LNCaP clone FGC (cell line): ENCODE results near the gene STAU1.
"Not testable (repeated sequence)": the region's sequence is repeated elsewhere in the genome, so short reads cannot be mapped to it uniquely, and the experiment has no call there.

ENCODE experiments used
- DNase-seq: peaks from one replicate; pipeline ENCODE4 v3.0.0-alpha.2; 2011; ENCODE audit warnings: low read depth
- H3K4me3 ChIP-seq: 2 replicates; pipeline ENCODE4 v1.5.1; 2011; ENCODE audit warnings: mild to moderate bottlenecking, low read depth, low read length, control low read depth
- CTCF ChIP-seq: IDR thresholded peaks from 2 replicates; pipeline ENCODE4 v1.5.1; 2012; ENCODE audit warnings: mild to moderate bottlenecking; ENCODE audit not compliant: control insufficient read depth, insufficient read depth; ENCODE audit errors: extremely low read depth

STAU1 gene

GRCh38 chr20:49136817-49137571, 51.1 kb downstream of the STAU1 start:
- TF ChIP-seq CTCF: no peak
- no peak for DNase-seq
- no peak overlapping the region for H3K4me3 ChIP-seq

GRCh38 chr20:49134797-49135196, 53.3 kb downstream of the STAU1 start:
- not testable (repeated sequence) for H3K4me3 ChIP-seq, DNase-seq

GRCh38 chr20:49133571-49133970, 54.6 kb downstream of the STAU1 start:
- no peak overlapping the region for H3K4me3 ChIP-seq
- no peak for DNase-seq
- no peak for TF ChIP-seq CTCF

- H3K4me3 ChIP-seq: no peak overlapping the region
- TF ChIP-seq CTCF: peak; percentile 62
- DNase-seq: peak; percentile 53
These were observed 55.1 kb downstream of the STAU1 start for GRCh38 chr20:49132995-49133478.

DNA sequence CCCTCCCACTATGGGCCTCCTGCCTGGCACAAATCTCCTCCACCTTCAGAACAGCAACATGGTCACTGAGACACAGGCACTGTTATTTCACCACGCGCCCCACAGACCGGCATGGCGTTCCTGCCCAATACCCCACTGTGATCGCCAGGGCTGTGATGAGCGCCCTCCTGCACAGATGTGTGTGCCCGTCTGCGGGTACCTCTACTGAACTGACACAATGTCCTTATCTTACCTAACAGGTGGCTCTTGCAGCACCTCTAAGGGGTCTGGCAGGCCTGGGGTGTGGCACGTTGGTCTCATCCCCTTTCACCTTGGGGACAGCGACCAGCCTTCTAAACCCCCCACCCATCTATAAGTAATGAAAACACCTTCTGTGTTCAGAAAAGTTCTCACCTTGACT, 64.2 kb downstream of the STAU1 start:
- no peak for TF ChIP-seq CTCF
- H3K4me3 ChIP-seq: no peak overlapping the region
- no peak for DNase-seq

- no peak overlapping the region for H3K4me3 ChIP-seq
- no peak for DNase-seq
- no peak for TF ChIP-seq CTCF
These were observed 65.2 kb downstream of the STAU1 start for GRCh38 chr20:49122920-49123319.

DNA sequence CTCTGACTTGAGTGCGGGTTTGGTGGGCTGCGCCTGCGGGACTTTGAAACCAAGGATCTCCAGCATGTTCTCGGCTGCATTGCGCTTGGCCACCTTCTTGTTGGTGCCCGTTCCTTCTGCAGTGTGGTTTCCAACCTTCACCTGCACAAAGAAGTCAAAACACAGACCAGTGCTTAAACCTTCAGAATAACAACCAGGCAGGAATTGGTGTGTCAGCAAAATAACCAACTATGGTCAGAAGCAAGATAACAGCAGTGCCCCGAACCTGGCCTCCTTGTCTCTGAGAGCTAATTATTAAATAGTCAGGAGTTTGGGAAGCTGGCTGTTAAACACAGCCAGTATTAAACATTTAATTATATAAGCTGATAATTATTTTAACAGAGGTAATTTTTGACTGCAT, 68.1 kb downstream of the STAU1 start:
- TF ChIP-seq CTCF: no peak
- H3K4me3 ChIP-seq: no peak overlapping the region
- DNase-seq: no peak

DNA sequence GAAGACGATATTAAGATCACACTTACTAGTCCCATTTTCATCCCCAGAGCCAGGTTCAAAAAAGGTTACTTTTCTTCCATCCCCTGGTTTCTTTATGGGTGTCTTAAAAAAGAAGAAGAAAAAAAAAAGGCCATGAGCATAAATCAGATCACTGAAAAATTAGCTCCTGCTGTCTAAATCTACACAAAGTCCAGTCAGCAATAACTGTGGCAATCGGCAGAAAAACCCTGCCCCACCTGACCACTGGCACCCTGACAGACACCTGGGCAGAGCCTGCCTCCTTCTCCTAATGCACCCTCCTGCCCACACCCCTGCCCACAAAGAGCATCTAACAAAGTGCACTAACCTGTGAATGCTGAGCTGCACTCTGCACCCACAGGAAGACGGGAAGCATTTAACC, 69.8 kb downstream of the STAU1 start:
- no peak for DNase-seq
- TF ChIP-seq CTCF: no peak
- H3K4me3 ChIP-seq: no peak overlapping the region
